PC-3 (cell line): Measurements from ENCODE around the gene SEC14L1. TPM values are rescaled to one million over a fixed set of nuclear protein-coding genes. Genes with fewer than 3 reads are reported as not detected.

Experiments used
- ATAC-seq: fragments of 200-7000 bp; cut with Tn5 transposase; 2 replicates; pipeline ENCODE4 v1.9.1; 2020; ENCODE audit warnings: mild to moderate bottlenecking, moderate library complexity
- BruUV-seq: library from RNA; stranded (reverse); fragments of 400-500 nt; replicated peaks from 2 replicates; lab custom pipeline; 2021; lab: Mats Ljungman, UMichigan
- CTCF ChIA-PET: fragments of 300-600 bp; sonication (Branson Sonifier 250); formaldehyde crosslinking; loops from one replicate; lab custom pipeline; 2022; ENCODE audit warnings: antibody characterized with exemption; lab: Charles Lee
- POLR2A ChIA-PET: fragments of 300-600 bp; sonication (Branson Sonifier 250); formaldehyde crosslinking; loops from one replicate; lab custom pipeline; 2022; ENCODE audit warnings: antibody characterized with exemption; ENCODE audit not compliant: unreplicated experiment; lab: Charles Lee
- DNase-seq: peaks from one replicate; pipeline ENCODE4 v3.0.0-alpha.2; 2015
- H2AFZ ChIP-seq: fragments of 300-600 bp; sonication (generic); 2 replicates; pipeline ENCODE4 v1.6.0; 2016; ENCODE audit warnings: antibody characterized with exemption, low read length
- H3F3A ChIP-seq: fragments of 300-600 bp; sonication (generic); one replicate; pipeline ENCODE4 v1.6.0; 2017; ENCODE audit warnings: antibody characterized with exemption, low read length, control low read depth, mild to moderate bottlenecking; ENCODE audit not compliant: unreplicated experiment
- H3K27ac ChIP-seq: fragments of 300-600 bp; sonication (generic); 2 replicates; pipeline ENCODE4 v1.5.1; 2016; ENCODE audit warnings: mild to moderate bottlenecking, low read length
- H3K27me3 ChIP-seq: fragments of 300-600 bp; sonication (generic); 2 replicates; pipeline ENCODE4 v1.6.1; 2016; ENCODE audit warnings: low read length, mixed read lengths
- H3K36me3 ChIP-seq: fragments of 300-600 bp; sonication (generic); 2 replicates; pipeline ENCODE4 v1.6.1; 2016; ENCODE audit warnings: low read depth, mixed run types, low read length, mixed read lengths
- H3K4me1 ChIP-seq: fragments of 300-600 bp; sonication (generic); 2 replicates; pipeline ENCODE4 v1.5.1; 2016; ENCODE audit warnings: low read length; ENCODE audit not compliant: insufficient read depth
- H3K4me2 ChIP-seq: fragments of 300-600 bp; sonication (generic); 2 replicates; pipeline ENCODE4 v1.6.0; 2016; ENCODE audit warnings: low read length
- H3K4me3 ChIP-seq: fragments of 300-600 bp; sonication (generic); 2 replicates; pipeline ENCODE4 v1.5.1; 2016; ENCODE audit warnings: mild to moderate bottlenecking, low read length, mixed read lengths
- H3K79me2 ChIP-seq: fragments of 300-600 bp; sonication (generic); 2 replicates; pipeline ENCODE4 v1.6.1; 2017; ENCODE audit warnings: low read length, mixed read lengths
- H3K9ac ChIP-seq: fragments of 300-600 bp; sonication (generic); 2 replicates; pipeline ENCODE4 v1.6.0; 2016; ENCODE audit warnings: mild to moderate bottlenecking, low read length
- H3K9me2 ChIP-seq: fragments of 300-600 bp; sonication (generic); replicated peaks from 2 replicates; pipeline ENCODE4 v1.6.1; 2016; ENCODE audit warnings: mixed run types, low read length, mixed read lengths
- H3K9me3 ChIP-seq: fragments of 300-600 bp; sonication (generic); 2 replicates; pipeline ENCODE4 v1.6.1; 2016; ENCODE audit warnings: low read length, mixed read lengths
- H4K20me1 ChIP-seq: fragments of 300-600 bp; sonication (generic); 2 replicates; pipeline ENCODE4 v1.6.1; 2016; ENCODE audit warnings: low read length, mixed read lengths
- EZH2 ChIP-seq: fragments of 300-600 bp; sonication (generic); IDR thresholded peaks from one replicate; pipeline ENCODE4 v1.6.1; 2017; ENCODE audit warnings: antibody characterized with exemption, mild to moderate bottlenecking, low read length; ENCODE audit not compliant: unreplicated experiment
- EZH2phosphoT487 ChIP-seq: fragments of 300-600 bp; sonication (generic); IDR thresholded peaks from 2 replicates; pipeline ENCODE4 v1.6.1; 2018; ENCODE audit warnings: mild to moderate bottlenecking, antibody characterized with exemption, low read length, borderline replicate concordance
- intact Hi-C: fragments of 100-400 bp; cut with micrococcal nuclease; formaldehyde crosslinking; loops from 2 replicates; pipeline ENCODE4 v1.9.0; 2023
- total RNA-seq: library from RNA; depleted of rRNA; stranded (reverse); fragments of >200 nt; gene quantifications from 2 replicates; pipeline ENCODE4 v1.2.3, GENCODE V29; 2014
- TF ChIP-seq, protein P1 (sequence below): fragments of 300-600 bp; sonication (generic); conservative IDR thresholded peaks from 2 replicates; pipeline ENCODE4 v1.5.1; 2017; ENCODE audit warnings: antibody characterized with exemption, low read depth, mild to moderate bottlenecking, low read length

The SEC14L1 gene
- total RNA-seq, 1 experiment from 2014 or later, result 39.8 TPM

DNA sequence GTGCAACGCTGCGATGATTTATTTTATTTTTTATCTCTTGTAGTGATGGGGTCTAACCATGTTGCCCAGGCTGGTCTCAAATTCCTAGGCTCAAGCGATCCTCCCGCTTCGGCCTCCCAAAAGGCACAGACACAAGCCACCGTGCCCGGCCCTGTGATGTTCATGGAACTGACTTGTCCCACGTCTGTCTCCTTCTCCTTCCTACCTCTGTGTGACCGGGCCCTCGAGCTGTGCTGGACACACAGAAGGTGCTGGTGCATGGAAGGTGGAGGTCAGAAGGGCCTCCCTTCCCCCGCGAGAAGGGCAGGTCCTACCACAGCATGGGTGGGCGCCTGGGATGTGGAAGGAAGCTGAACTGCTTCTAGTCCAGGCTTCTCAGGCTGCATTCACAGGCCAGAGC is 88.0 kb downstream of the SEC14L1 start:
- Histone ChIP-seq H3K4me3 (no peak overlapping the region), H3K79me2 (no peaks in the 10 kb centered on the region), H3K4me2 (no peak overlapping the region), H3K36me3 (no peaks in the 10 kb centered on the region), H3F3A (no peaks in the 10 kb centered on the region), H3K9me3 (no peaks in the 10 kb centered on the region), H3K27ac (no peak overlapping the region), H3K9ac (no peak overlapping the region), H4K20me1 (no peaks in the 10 kb centered on the region), H3K27me3 (no peaks in the 10 kb centered on the region), H2AFZ (no peak overlapping the region), H3K4me1 (peaks cover 9% of the 10 kb centered on the region), H3K9me2 (no peaks in the 10 kb centered on the region)
- BruUV-seq, result no TSS peak
- intact Hi-C loops, result no loop called here
- POLR2A ChIA-PET, result interaction anchor here (0.6 kb wide), 1 partner anchor 527 kb away, joined by 5 read pairs; no protein-coding TSS in a partner anchor
- CTCF ChIA-PET, result interaction anchor here (0.7 kb wide), 1 partner anchor 103 kb away, joined by 3 read pairs; no protein-coding TSS in a partner anchor
- TF ChIP-seq, protein P1, sequence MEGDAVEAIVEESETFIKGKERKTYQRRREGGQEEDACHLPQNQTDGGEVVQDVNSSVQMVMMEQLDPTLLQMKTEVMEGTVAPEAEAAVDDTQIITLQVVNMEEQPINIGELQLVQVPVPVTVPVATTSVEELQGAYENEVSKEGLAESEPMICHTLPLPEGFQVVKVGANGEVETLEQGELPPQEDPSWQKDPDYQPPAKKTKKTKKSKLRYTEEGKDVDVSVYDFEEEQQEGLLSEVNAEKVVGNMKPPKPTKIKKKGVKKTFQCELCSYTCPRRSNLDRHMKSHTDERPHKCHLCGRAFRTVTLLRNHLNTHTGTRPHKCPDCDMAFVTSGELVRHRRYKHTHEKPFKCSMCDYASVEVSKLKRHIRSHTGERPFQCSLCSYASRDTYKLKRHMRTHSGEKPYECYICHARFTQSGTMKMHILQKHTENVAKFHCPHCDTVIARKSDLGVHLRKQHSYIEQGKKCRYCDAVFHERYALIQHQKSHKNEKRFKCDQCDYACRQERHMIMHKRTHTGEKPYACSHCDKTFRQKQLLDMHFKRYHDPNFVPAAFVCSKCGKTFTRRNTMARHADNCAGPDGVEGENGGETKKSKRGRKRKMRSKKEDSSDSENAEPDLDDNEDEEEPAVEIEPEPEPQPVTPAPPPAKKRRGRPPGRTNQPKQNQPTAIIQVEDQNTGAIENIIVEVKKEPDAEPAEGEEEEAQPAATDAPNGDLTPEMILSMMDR, result no peak
- TF ChIP-seq EZH2phosphoT487, result no peak
- TF ChIP-seq EZH2, result no peak
- ATAC-seq, result no peak
- DNase-seq, result no peak

DNA sequence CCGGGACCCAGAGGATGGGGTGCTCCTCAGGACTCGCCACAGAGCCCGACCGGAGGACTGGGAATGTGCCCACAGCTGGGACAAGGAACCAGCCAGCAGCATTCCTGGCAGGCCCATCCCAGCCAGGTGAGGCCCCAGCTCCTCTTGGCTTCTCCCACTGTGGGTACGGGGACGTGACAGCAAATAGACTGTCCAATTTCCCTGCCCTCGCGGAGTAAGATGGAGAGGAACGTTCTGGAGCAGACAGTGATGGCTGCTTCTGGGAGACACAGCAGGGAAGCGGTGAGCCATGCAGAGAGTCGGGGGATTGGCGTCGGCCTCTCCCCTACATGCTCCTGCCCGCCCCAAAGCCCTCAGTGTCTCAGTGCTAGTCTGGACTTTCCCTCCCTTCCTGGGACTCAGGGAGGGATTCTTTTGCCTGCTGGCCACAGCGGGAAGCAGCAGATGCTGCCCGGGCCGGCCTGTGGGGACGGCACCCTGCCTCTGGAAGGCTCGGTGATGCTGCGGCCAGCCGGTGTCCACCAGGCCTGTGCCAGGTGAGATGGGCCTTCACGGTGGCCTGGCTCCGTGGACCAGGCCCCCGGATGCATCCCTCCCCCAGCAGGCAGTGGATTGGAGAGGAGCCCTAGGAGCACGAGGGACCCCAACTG is 89.1 kb downstream of the SEC14L1 start:
- ATAC-seq (no peak), DNase-seq (no peak)
- POLR2A ChIA-PET, result interaction anchor here (0.5 kb wide), 1 partner anchor 668 kb away, joined by 3 read pairs; no protein-coding TSS in a partner anchor
- Histone ChIP-seq H3K27me3 (no peaks in the 10 kb centered on the region), H3K36me3 (no peaks in the 10 kb centered on the region), H2AFZ (no peak overlapping the region), H3K4me1 (peaks cover 14% of the 10 kb centered on the region), H3F3A (peaks cover 6% of the 10 kb centered on the region), H3K9me3 (no peaks in the 10 kb centered on the region), H3K9ac (no peak overlapping the region), H3K4me3 (no peak overlapping the region), H3K79me2 (no peaks in the 10 kb centered on the region), H3K27ac (no peak overlapping the region), H3K4me2 (no peak overlapping the region), H3K9me2 (no peaks in the 10 kb centered on the region), H4K20me1 (no peaks in the 10 kb centered on the region)
- intact Hi-C loops, result no loop called here
- TF ChIP-seq EZH2phosphoT487 (no peak), EZH2 (no peak)
- TF ChIP-seq, protein P1, result no peak
- CTCF ChIA-PET, result no interaction called here
- no TSS peak for BruUV-seq

DNA sequence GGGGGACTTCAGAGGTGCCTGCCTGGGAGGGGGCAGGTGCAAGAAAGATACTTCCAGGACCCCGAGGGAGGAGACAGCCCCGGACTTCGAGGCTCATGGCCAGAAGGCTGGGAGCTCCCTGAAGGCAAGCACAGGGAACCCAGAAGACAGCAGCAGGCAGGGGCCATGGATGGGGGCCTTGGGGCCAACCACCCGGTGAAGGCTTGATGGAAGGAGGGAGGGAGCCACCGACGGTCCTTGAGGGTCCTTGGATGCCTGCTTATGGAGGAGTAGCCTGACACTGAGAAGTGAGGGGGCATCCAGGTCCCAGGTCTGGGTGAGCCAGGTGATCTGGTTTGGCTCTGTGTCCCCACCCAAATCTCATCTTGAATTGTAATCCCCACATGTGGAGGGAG is 89.7 kb downstream of the SEC14L1 start:
- Histone ChIP-seq H3K4me2 (no peak overlapping the region), H3K9ac (no peak overlapping the region), H3K9me3 (no peaks in the 10 kb centered on the region), H3K79me2 (no peaks in the 10 kb centered on the region), H3K36me3 (no peaks in the 10 kb centered on the region), H2AFZ (no peak overlapping the region), H3F3A (peaks cover 6% of the 10 kb centered on the region), H3K4me3 (no peak overlapping the region), H3K27me3 (no peaks in the 10 kb centered on the region), H3K9me2 (no peaks in the 10 kb centered on the region), H3K27ac (no peak overlapping the region), H3K4me1 (peaks cover 14% of the 10 kb centered on the region), H4K20me1 (no peaks in the 10 kb centered on the region)
- intact Hi-C loops, result no loop called here
- no TSS peak for BruUV-seq
- ChIA-PET POLR2A (no interaction called here), CTCF (no interaction called here)
- ATAC-seq (no peak), DNase-seq (no peak)
- no peak for TF ChIP-seq EZH2
- TF ChIP-seq, protein P1, result no peak
- TF ChIP-seq EZH2phosphoT487, result no peak
